HG03457 (cell line): ENCODE data around the gene CPNE5.
"Not testable (repeated sequence)": the region's sequence is repeated elsewhere in the genome, so short reads cannot be mapped to it uniquely, and the experiment has no call there.

Experiments used
- ATAC-seq: cut with Tn5 transposase; IDR thresholded peaks from one replicate; pipeline ENCODE4 v1.9.1; 2021; ENCODE audit warnings: moderate number of reproducible peaks; ENCODE audit not compliant: unreplicated experiment

CPNE5 gene

DNA sequence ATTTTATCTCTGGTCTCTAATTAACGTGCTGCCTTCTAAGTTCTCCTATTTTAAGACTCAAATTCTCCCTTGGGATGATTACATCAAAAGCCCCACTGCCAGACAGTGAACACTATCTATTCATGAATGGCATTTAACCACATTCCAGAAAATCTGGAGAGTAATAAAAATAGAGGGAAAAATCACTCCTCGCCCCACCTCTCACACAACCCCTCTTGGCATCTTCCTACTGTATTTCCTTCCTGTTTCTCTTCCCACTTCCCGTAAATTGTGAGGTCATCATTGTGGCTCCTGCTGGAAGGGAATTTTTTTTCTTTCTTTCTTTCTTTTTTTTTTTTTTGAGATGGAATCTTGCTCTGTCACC, 110.1 kb downstream of the CPNE5 start:
- no peak for ATAC-seq

- no peak for ATAC-seq
Observed at GRCh38 chr6:36728289-36729160, 110.7 kb downstream of the CPNE5 start.

DNA sequence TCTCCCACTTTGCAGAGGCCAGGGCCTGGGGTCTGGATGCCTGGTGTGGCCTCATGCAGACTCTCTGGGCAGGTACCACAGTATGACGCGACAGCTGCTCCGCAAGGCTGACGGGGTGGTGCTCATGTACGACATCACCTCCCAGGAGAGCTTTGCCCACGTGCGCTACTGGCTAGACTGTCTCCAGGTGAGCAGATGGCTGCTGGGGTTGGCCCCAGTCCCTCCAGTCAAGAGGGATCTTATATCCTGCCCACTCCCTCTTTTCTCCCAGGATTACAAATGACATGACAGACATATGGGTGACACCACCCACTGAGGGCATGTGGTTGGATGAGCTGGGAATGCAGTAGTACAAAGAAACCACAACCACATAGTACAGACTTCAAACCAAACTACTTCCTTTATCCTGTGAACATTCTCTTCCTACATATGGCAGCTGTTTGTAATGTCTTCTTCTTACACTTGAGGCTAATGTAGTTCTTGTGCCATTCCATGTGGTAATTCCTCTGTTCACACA, 111.7 kb downstream of the CPNE5 start:
- ATAC-seq: no peak

DNA sequence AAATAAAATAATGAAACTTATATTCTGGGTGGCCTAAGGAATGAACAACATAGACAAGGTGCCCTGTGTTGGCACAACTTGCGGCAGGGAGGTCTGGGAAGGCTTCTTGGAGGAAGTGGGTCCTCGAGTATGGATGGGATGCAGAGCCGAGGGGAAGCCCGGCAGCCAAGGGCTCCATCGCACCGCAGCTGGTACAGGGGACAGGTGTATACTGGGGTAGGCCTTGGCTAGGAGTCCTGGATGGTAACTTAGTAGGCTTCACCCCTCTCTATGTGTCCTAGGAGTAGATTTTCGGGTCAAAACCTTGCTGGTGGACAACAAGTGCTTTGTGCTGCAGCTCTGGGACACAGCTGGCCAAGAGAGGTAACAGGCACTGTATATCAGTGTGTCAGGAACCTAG, 113.7 kb downstream of the CPNE5 start:
- ATAC-seq: no peak

DNA sequence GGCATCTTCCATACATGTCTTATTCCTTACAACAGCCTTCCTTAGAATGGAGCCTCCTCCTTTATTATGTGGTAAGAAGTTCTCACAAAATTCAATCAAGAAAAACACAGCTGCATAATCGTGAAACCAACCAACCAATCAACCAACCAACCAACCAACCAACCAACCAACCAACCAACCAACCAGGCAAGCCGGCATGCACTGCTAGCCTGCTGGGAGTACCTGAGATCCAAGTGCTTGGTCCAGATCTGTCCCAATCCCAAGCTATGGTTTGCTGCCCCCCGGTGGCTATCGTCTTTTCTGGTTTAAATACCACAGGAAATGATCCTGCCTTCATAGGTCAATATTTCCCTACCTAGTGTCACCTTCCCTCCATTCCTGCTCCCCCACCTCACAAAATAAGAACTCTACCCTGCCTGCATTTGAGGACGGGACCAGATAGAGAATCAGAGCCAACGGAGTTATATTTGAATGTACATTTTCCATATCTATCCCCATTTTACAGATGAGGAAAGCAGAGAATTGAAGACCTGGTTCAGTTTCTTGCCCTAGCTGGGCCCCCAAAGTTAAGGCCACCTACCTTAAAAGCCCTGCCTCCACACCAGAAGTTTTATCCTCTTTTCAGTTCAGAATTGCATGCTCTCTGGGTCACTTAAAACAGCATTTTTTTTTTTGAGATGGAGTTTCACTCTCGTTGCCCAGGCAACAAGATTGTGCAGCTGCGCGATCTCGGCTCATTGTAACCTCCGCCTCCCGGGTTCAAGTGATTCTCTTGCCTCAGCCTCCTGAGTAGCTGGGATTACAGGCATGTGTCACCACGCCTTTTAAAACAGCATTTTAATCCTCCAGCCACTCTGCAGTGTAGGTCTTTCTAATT, 114.5 kb downstream of the CPNE5 start:
- no peak for ATAC-seq

DNA sequence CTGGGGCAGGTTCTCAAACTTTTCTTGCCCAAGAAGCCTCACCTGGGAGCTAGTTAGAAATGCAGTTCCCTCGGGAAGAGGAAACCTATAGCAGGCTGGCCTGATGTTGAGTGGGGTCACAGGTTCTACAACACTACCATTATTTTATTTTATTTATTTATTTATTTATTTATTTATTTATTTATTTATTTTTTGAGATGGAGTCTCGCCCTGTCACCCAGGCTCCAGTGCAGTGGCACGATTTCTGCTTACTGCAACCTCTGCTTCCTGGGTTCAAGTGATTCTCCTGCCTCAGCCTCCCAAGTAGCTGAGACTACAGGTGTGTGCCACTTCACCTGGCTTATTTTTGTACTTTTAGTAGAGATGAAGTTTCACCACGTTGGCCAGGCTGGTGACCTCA, 115.3 kb downstream of the CPNE5 start:
- not testable (repeated sequence) for ATAC-seq

GRCh38 chr6:36722879-36723278, 116.4 kb downstream of the CPNE5 start:
- no peak for ATAC-seq

DNA sequence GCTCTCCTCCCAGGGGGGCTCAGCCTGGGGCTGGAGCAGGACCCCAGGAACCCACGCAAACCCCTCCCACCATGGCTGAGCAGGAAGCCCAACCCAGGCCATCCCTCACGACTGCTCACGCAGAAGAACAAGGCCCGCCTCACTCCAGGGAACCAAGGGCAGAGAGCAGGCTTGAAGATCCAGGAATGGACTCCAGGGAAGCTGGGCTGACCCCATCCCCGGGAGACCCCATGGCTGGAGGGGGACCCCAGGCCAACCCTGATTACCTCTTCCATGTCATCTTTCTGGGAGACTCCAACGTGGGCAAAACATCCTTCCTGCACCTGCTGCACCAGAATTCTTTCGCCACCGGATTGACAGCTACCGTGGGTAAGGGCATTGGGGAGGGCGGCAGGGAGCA, 116.9 kb downstream of the CPNE5 start:
- no peak for ATAC-seq

DNA sequence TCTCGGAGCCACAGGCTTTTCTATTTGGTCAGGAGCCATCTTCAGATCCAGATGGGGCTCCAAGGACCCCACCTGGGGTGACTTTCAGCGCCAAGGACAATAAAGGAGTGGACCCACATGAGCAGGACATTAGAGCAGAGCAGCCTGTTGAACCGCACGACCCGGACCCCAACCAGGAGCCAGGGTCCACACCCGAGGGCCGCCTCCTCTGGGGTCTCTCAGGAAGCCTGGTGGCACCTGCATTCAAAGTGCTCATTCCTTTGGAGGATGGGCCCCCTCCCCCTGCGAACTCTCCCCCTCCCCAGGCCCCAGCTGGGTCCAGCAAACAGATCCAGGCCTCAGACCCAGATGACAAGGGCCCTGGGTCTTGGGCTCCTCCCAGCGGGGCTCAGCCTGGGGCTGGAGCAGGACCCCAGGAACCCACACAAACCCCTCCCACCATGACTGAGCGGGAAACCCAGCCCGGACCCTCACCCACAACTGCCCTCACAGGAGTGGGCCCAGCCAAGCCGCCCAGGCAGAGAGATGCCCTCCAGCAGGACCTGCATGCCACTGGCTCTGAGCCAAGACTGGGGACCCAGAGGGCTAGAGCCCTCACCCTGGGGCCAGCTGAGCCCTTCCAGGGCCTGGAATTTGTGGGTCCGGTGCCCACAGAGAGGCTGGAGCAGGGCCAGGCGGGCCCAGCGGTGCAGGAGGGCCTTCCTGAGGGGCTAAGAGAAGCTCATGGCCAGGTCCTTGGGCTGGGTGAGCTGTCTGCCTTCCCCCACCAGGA, 117.7 kb downstream of the CPNE5 start:
- ATAC-seq: no peak

GRCh38 chr6:36720251-36721141, 118.7 kb downstream of the CPNE5 start:
- no peak for ATAC-seq

- ATAC-seq: no peak
Observed at GRCh38 chr6:36719126-36719525, 120.1 kb downstream of the CPNE5 start.

- no peak for ATAC-seq
Observed at GRCh38 chr6:36718560-36718959, 120.7 kb downstream of the CPNE5 start.

- no peak for ATAC-seq
Observed at GRCh38 chr6:36717871-36718540, 121.2 kb downstream of the CPNE5 start.

- no peak for ATAC-seq
Observed at GRCh38 chr6:36717231-36717825, 121.9 kb downstream of the CPNE5 start.

DNA sequence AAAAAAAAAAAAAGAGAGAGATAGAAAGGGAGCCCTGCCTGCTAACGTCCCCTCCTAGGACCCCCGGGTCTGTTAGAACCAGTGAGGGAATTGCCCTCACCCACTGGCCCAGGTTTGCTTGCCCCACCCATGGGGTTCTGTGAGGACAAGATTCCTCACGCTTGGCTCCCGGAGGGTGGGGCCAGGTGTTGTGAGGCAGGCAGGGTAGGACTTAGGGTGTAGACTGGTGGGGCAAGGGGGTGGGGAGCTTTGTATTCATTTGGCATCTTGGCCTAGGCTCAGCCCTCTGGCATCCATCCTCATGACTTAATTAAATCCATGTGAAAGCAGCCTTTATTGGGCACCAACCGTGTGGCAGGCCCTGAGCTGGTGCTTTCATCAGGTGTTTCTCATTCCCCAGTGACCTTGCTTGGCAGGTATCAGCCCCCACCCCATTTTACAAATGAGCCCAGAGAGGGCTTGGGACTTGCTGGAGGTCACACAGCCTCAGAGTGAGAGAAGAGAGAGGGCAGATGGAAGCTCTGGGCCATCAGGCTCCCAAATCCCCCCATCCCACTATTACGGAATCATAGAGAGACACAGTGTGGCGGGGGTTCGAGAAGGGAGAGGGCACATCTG, 122.7 kb downstream of the CPNE5 start:
- no peak for ATAC-seq

GRCh38 chr6:36715469-36715868, 123.8 kb downstream of the CPNE5 start:
- no peak for ATAC-seq

DNA sequence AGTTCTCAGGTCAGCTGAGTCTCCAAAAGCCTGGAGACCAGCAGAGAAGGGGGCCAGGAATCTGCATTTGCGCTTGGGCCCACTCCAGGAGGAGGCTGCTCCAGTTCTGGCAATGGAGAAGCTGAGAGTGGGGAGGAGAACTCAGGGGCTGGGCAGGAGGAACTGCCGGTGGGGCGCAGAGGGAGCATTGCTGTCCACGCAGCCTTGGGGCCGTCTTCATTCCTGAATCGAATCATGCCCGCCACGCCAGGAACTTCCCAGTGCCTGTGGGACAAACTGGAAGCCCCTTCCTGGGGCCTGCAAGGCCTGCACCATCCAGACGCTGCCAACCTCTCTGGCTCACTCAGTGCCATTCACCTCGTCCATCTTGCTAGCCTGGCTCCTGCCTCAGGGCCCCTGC, 124.7 kb downstream of the CPNE5 start:
- ATAC-seq: no peak

- no peak for ATAC-seq
Observed at GRCh38 chr6:36713846-36714245, 125.4 kb downstream of the CPNE5 start.

GRCh38 chr6:36712816-36713215, 126.4 kb downstream of the CPNE5 start:
- no peak for ATAC-seq
